Measurements from ENCODE around the gene TMEM132A.
"Not testable (repeated sequence)": the region's sequence is repeated elsewhere in the genome, so short reads cannot be mapped to it uniquely, and the experiment has no call there.

The TMEM132A gene

DNA sequence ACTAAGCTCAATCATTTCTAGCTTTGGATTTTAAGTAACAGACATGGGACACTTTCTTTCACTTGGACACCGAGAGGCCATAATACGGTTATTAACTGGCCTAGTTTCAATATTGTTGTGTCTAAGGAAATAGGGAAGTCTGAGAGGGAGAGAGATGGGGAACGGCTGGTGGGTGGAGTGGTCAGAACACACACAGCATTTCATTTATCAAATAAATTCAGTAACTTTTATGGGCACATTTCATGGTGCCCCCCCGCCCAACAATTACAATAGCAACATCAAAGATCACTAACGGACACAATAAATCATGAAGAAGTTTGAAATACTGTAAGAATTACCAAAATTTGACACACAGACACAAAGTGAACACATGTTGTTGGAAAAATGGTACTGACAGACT is 28.6 kb upstream of the TMEM132A start:
- Mint-ChIP-seq H3K4me1 (no peaks in the 10 kb centered on the region), H3K27ac (ENCODE audit: low read depth) (no peak overlapping the region), H3K4me3 (no peak overlapping the region), H3K36me3 (ENCODE audit: insufficient read depth) (peaks cover 58% of the 10 kb centered on the region), H3K9me3 (no peaks in the 10 kb centered on the region), H3K27me3 (no peaks in the 10 kb centered on the region)
- DNase-seq (ENCODE audit: low spot score in 2 of 2) (no peak), ATAC-seq (replicated peaks; ENCODE audit: extremely low read depth, poor library complexity, severe bottlenecking) (no peak)

- Mint-ChIP-seq H3K9me3 (no peaks in the 10 kb centered on the region), H3K27ac (ENCODE audit: low read depth) (no peak overlapping the region), H3K4me3 (no peak overlapping the region), H3K27me3 (no peaks in the 10 kb centered on the region), H3K4me1 (no peaks in the 10 kb centered on the region), H3K36me3 (ENCODE audit: insufficient read depth) (peaks cover 66% of the 10 kb centered on the region)
- ATAC-seq (replicated peaks; ENCODE audit: extremely low read depth, poor library complexity, severe bottlenecking): no peak
- DNase-seq (ENCODE audit: low spot score in 2 of 2): no peak
Observed at GRCh38 chr11:60897496-60897895, 26.8 kb upstream of the TMEM132A start.

- Mint-ChIP-seq H3K27ac (ENCODE audit: low read depth) (no peak overlapping the region), H3K9me3 (no peaks in the 10 kb centered on the region), H3K4me3 (no peak overlapping the region), H3K36me3 (ENCODE audit: insufficient read depth) (peaks cover 66% of the 10 kb centered on the region), H3K27me3 (no peaks in the 10 kb centered on the region), H3K4me1 (peaks cover 11% of the 10 kb centered on the region)
- DNase-seq (ENCODE audit: low spot score in 2 of 2) (no peak), ATAC-seq (replicated peaks; ENCODE audit: extremely low read depth, poor library complexity, severe bottlenecking) (peak; percentile 71)
Observed at GRCh38 chr11:60899046-60899936, 25.0 kb upstream of the TMEM132A start.

DNA sequence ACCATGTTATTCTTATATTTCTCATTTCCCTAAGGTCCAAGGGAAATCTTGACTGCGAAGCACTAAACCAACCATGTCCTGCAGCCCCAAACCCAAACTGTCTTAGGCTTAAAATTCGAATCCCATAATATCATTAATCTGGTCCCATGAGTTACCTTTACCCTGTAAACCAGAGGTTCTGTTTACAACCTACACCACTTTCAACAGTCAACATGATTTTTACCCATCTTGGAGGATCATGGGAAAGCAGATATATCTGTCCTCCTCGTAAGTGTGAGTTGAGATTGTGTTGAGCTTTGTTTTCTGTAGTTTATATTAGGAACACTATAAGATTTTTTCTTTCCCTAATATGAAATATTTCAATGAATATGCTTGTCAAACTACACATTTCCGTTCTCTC is 24.3 kb upstream of the TMEM132A start:
- H3K36me3 Mint-ChIP-seq (ENCODE audit: insufficient read depth): peaks cover 62% of the 10 kb centered on the region
- no peak overlapping the region for H3K4me3 Mint-ChIP-seq
- ATAC-seq (replicated peaks; ENCODE audit: extremely low read depth, poor library complexity, severe bottlenecking): no peak

DNA sequence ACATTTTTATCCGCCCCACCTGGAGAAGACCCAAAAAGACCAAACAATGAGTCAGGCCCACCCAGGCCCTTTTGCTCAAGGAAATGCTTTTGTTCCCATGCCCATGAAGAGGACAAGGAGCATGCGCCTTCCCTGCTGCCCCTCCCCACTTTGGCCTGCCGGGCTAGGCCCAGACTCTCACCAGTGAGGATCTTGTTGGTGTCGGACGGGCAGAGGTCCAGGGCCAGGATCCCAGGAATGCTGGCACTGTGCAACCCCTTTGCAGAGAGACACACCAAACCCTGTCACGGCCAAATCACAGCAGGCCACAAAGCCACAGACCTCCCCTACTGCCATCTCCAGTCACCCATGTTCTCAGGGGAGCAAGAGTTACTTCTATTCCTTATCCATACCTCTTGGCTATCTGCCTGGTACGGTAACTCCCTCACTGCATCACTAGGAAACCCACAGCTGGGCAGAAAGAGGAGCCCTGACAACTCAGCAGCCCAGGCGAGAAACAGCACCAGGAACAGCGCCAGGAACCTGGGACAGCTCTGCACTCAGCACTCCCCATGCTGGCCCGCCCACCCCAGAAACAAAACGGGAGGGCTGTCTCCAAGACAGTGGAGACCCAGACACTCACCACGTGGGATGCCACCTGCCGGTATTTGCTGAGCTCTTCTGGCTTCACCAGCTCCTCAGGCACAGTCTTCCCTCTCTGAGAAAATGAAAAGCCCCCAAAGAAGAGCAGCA is 23.4 kb upstream of the TMEM132A start:
- ATAC-seq (replicated peaks; ENCODE audit: extremely low read depth, poor library complexity, severe bottlenecking) (no peak), DNase-seq (ENCODE audit: low spot score in 2 of 2) (no peak)
- Mint-ChIP-seq H3K4me3 (no peak overlapping the region), H3K27ac (ENCODE audit: low read depth) (no peak overlapping the region), H3K4me1 (peaks cover 23% of the 10 kb centered on the region), H3K36me3 (ENCODE audit: insufficient read depth) (peaks cover 54% of the 10 kb centered on the region), H3K27me3 (no peaks in the 10 kb centered on the region), H3K9me3 (no peaks in the 10 kb centered on the region)

More for the DNA sequence above, 24.3 kb upstream of the TMEM132A start:
- Mint-ChIP-seq H3K4me1 (peaks cover 15% of the 10 kb centered on the region), H3K27ac (ENCODE audit: low read depth) (no peak overlapping the region), H3K27me3 (no peaks in the 10 kb centered on the region), H3K9me3 (no peaks in the 10 kb centered on the region)
- no peak for DNase-seq (ENCODE audit: low spot score in 2 of 2)

DNA sequence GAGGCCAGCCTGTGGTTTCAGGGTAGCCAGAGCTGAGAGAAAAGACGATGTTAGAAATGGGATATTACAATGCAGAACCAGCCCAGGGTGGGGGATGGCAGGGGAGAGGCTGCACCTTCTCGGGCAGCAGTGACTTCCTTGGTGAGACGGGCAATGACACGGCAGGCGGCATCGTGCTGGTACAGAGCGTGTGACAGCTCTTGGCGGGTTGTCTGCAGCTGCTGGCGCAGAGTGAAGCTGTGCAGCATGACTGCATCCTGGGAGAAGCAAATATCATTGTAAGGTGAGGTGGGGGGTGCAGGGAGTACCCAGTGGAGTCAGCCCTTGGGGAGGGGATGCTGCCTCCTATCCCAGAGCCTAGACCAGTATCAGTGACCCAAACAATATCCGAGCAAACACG is 21.6 kb upstream of the TMEM132A start:
- no peak overlapping the region for H3K4me3 Mint-ChIP-seq

GRCh38 chr11:60905047-60905446 is 19.2 kb upstream of the TMEM132A start:
- Mint-ChIP-seq H3K36me3 (ENCODE audit: insufficient read depth) (peaks cover 29% of the 10 kb centered on the region), H3K4me3 (peak overlapping the region; percentile 92), H3K27ac (ENCODE audit: low read depth) (peak overlapping the region; percentile 91), H3K27me3 (no peaks in the 10 kb centered on the region), H3K9me3 (no peaks in the 10 kb centered on the region), H3K4me1 (peaks cover 38% of the 10 kb centered on the region)
- no peak for DNase-seq (ENCODE audit: low spot score in 2 of 2)
- ATAC-seq (replicated peaks; ENCODE audit: extremely low read depth, poor library complexity, severe bottlenecking): no peak

More for the DNA sequence above, 21.6 kb upstream of the TMEM132A start:
- Mint-ChIP-seq H3K27me3 (no peaks in the 10 kb centered on the region), H3K36me3 (ENCODE audit: insufficient read depth) (peaks cover 47% of the 10 kb centered on the region), H3K9me3 (no peaks in the 10 kb centered on the region), H3K4me1 (peaks cover 35% of the 10 kb centered on the region), H3K27ac (ENCODE audit: low read depth) (peak overlapping the region; percentile 30)
- DNase-seq (ENCODE audit: low spot score in 2 of 2) (no peak), ATAC-seq (replicated peaks; ENCODE audit: extremely low read depth, poor library complexity, severe bottlenecking) (no peak)

DNA sequence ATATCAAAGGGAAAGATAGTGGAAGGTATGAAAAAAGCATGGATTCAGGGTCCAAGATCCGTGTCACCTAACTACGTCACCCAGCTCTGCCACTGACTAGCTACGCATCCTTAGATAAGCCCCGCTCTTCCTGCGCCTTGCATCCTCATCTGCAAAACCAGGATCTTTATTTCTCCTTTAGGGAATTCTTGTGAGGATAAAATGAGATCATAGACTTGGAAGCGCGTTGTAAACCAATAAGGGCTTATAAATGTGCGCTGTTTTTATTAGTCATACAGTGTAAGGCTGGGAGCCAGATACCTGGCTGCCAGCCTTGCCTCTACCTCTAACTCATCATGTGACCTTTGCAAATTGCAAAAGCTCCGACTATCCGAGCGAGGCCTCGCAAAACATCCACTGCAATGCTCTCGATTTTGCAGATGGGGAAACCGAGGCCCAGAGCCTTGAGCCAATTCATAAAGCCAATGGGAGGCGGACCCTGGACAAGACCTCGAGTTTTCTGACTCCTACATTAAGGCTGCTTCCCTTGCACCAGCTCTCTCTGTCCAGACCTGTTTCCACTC is 18.6 kb upstream of the TMEM132A start:
- H3K9me3 Mint-ChIP-seq: no peaks in the 10 kb centered on the region
- peaks cover 23% of the 10 kb centered on the region for H3K36me3 Mint-ChIP-seq (ENCODE audit: insufficient read depth)
- H3K27ac Mint-ChIP-seq (ENCODE audit: low read depth): peak overlapping the region; percentile 91
- H3K4me3 Mint-ChIP-seq: peak overlapping the region; percentile 92
- H3K4me1 Mint-ChIP-seq: peaks cover 44% of the 10 kb centered on the region
- ATAC-seq (replicated peaks; ENCODE audit: extremely low read depth, poor library complexity, severe bottlenecking) (no peak), DNase-seq (ENCODE audit: low spot score in 2 of 2) (no peak)
- H3K27me3 Mint-ChIP-seq: no peaks in the 10 kb centered on the region

- Mint-ChIP-seq H3K4me3 (peak within 1 kb of the TSS; percentile 92), H3K9me3 (no peaks in the 10 kb centered on the region), H3K4me1 (peaks cover 50% of the 10 kb centered on the region), H3K36me3 (ENCODE audit: insufficient read depth) (peaks cover 18% of the 10 kb centered on the region), H3K27ac (ENCODE audit: low read depth) (peak within 1 kb of the TSS; percentile 91), H3K27me3 (no peaks in the 10 kb centered on the region)
- peak; percentile 91 for ATAC-seq (replicated peaks; ENCODE audit: extremely low read depth, poor library complexity, severe bottlenecking)
- DNase-seq (ENCODE audit: low spot score in 2 of 2): peak; percentile 99 to 100
Observed at GRCh38 chr11:60906132-60906972, 17.9 kb upstream of the TMEM132A start, which contains the start of gene PRPF19. Gene PRPF19 (minus strand): TSS chr11:60906585. CDS start chr11:60906382, 203 bp downstream.

DNA sequence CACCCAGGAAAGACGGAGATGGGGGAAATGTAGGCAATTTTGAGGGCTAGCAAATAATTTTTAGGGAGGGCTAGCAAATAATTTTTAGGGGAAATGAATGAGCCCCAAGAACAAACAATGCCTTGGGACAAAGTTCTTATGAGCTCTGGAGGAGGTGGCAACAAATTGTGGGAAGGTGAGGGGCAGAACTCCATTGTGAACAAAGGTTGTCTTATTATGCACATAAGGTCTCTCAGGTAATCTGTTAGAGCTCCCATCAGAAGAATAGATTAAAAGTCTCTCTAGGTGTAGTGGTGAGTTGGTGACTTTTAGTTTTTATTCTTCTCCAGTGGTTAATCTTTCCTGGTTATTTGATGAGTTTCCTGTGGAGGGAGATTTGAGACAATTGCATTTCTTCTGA is 15.5 kb upstream of the TMEM132A start:
- Mint-ChIP-seq H3K27me3 (no peaks in the 10 kb centered on the region), H3K4me1 (peaks cover 62% of the 10 kb centered on the region), H3K9me3 (no peaks in the 10 kb centered on the region), H3K4me3 (no peak overlapping the region), H3K27ac (ENCODE audit: low read depth) (no peak overlapping the region), H3K36me3 (ENCODE audit: insufficient read depth) (peaks cover 15% of the 10 kb centered on the region)
- ATAC-seq (replicated peaks; ENCODE audit: extremely low read depth, poor library complexity, severe bottlenecking) (no peak), DNase-seq (ENCODE audit: low spot score in 2 of 2) (no peak)

DNA sequence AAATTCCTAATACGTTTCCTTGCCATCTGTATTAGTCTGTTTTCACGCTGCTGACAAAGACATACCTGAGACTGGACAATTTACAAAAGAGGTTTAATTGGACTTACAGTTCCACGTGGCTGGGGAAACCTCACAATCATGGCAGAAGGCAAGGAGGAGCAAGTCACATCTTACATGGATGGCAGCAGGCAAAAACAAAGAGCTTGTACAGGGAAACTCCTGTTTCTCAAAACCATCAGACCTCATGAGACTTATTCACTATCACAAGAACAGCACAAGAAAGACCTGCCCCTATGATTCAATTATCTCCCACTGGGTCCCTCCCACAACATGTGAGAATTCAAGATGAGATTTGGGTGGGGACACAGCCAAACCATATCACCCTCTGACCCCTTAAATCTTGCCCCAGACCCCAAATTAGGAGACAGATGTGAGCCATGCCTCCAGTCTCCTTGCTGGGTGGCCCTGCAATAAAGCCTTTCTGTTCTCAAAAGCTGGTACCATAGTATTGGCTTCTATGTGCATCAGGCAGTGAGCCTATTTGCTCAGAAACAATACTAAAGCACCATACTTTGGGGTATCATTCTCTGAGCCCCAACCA is 14.5 kb upstream of the TMEM132A start:
- H3K4me3 Mint-ChIP-seq; H3K27me3 Mint-ChIP-seq; H3K9me3 Mint-ChIP-seq; ATAC-seq (replicated peaks; ENCODE audit: extremely low read depth, poor library complexity, severe bottlenecking); H3K27ac Mint-ChIP-seq (ENCODE audit: low read depth); DNase-seq (ENCODE audit: low spot score in 2 of 2): not testable (repeated sequence)
- H3K4me1 Mint-ChIP-seq: peaks cover 61% of the 10 kb centered on the region
- peaks cover 17% of the 10 kb centered on the region for H3K36me3 Mint-ChIP-seq (ENCODE audit: insufficient read depth)

All from central memory CD8-positive, alpha-beta T cell (primary cell).